Neural progenitor cell (in vitro differentiated cells): ENCODE measurements around the gene NMUR1.

ENCODE experiments used
- EZH2 ChIP-seq: fragments of 200-600 bp; sonication (generic); IDR thresholded peaks from 2 replicates; pipeline ENCODE4 v1.6.1; 2017; ENCODE audit warnings: antibody characterized with exemption, mild to moderate bottlenecking, moderate library complexity
- TF ChIP-seq, protein P1 (sequence below): fragments of 200-600 bp; sonication (generic); IDR thresholded peaks from 2 replicates; pipeline ENCODE4 v1.5.1; 2017; ENCODE audit warnings: antibody characterized with exemption, mild to moderate bottlenecking

DNA sequence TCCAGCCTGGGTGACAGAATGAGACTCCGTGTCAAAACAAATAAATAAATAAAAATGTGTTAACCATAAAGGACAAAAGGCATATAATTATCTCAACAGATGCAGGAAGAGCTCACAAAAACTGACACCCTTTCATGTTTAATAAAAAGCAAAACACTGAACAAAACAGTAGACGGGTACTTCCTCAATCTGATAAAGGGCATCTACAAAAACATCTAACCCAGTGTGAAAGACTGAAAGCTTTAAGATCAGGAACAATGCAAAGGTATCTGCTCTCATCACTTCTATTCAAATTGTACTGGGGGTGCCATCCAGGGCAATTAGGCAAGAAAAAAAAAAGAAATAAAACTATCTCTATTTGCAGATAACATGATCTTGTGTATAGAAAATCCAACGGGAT, 54.3 kb downstream of the NMUR1 start:
- TF ChIP-seq, protein P1, sequence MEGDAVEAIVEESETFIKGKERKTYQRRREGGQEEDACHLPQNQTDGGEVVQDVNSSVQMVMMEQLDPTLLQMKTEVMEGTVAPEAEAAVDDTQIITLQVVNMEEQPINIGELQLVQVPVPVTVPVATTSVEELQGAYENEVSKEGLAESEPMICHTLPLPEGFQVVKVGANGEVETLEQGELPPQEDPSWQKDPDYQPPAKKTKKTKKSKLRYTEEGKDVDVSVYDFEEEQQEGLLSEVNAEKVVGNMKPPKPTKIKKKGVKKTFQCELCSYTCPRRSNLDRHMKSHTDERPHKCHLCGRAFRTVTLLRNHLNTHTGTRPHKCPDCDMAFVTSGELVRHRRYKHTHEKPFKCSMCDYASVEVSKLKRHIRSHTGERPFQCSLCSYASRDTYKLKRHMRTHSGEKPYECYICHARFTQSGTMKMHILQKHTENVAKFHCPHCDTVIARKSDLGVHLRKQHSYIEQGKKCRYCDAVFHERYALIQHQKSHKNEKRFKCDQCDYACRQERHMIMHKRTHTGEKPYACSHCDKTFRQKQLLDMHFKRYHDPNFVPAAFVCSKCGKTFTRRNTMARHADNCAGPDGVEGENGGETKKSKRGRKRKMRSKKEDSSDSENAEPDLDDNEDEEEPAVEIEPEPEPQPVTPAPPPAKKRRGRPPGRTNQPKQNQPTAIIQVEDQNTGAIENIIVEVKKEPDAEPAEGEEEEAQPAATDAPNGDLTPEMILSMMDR: no peak
- no peak for TF ChIP-seq EZH2
